ENCODE data around the gene TMEM91.

DNA sequence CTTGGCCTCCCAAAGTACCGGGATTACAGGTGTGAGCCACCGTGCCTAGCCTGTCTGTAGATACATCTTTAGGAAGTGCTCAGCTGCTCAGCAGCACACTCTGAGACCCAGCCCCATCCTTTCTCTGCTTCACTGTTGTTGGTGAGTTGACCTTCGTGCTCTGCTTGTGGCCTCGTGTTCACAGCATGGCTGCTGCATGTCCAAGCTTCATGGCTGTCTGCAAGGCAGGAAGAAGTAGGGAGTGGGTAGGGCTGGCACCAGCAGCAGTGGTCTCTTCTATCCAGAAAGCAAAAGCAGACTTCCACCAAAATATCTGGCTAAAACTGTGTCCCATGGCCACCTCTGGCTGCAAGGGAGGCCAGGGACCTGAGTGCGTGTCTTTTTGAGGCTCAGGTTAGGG is 36.6 kb downstream of the TMEM91 start:
- TF ChIP-seq SMC3 (conservative IDR thresholded peaks at IDR 0.05; ENCODE audit: poor library complexity) (no peak), EZH2 (IDR thresholded peaks at IDR 0.05; ENCODE audit: borderline replicate concordance, insufficient read depth, low read length, poor library complexity, severe bottlenecking) (no peak), TAF1 (IDR thresholded peaks at IDR 0.05; ENCODE audit: low read depth) (no peak)
- TF ChIP-seq, protein P1, sequence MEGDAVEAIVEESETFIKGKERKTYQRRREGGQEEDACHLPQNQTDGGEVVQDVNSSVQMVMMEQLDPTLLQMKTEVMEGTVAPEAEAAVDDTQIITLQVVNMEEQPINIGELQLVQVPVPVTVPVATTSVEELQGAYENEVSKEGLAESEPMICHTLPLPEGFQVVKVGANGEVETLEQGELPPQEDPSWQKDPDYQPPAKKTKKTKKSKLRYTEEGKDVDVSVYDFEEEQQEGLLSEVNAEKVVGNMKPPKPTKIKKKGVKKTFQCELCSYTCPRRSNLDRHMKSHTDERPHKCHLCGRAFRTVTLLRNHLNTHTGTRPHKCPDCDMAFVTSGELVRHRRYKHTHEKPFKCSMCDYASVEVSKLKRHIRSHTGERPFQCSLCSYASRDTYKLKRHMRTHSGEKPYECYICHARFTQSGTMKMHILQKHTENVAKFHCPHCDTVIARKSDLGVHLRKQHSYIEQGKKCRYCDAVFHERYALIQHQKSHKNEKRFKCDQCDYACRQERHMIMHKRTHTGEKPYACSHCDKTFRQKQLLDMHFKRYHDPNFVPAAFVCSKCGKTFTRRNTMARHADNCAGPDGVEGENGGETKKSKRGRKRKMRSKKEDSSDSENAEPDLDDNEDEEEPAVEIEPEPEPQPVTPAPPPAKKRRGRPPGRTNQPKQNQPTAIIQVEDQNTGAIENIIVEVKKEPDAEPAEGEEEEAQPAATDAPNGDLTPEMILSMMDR (IDR thresholded peaks at IDR 0.05; ENCODE audit: poor library complexity, severe bottlenecking): no peak

Data from neural cell (in vitro differentiated cells).